Cardiac fibroblast (primary cell): ENCODE results near the gene NCBP1.
"Not testable (repeated sequence)": the region's sequence is repeated elsewhere in the genome, so short reads cannot be mapped to it uniquely, and the experiment has no call there.

ENCODE experiments used
- DNase-seq, 2 donors: peaks; one replicate each; pipeline versions ENCODE4 v3.0.0 to v3.0.0-alpha.2; 2010; ENCODE audit warnings: low read depth in 2 of 2
- H3K4me3 ChIP-seq, 2 donors: replicated peaks in 1 of 2; 1 replicate in 1 of 2; 2 replicates in 1 of 2; pipeline ENCODE4 v1.5.1; 2011; ENCODE audit warnings: low read depth in 2 of 2, low read length in 2 of 2, mild to moderate bottlenecking in 2 of 2, moderate library complexity in 1 of 2
- CTCF ChIP-seq: IDR thresholded peaks from one replicate; pipeline ENCODE4 v1.5.1; 2011; ENCODE audit warnings: low read depth, mild to moderate bottlenecking, low read length, inconsistent platforms

Gene NCBP1

GRCh38 chr9:97632985-97633858 is at the start of gene NCBP1, which contains the start of gene TSTD2:
Gene NCBP1 (plus strand): TSS chr9:97633821. CDS start chr9:97633882, 61 bp downstream.
Gene TSTD2 (minus strand): TSS chr9:97633368. CDS start chr9:97627562, 5,806 bp downstream.
- DNase-seq = peak; percentile 99
- no peak for TF ChIP-seq CTCF
- H3K4me3 ChIP-seq = peak within 1 kb of the TSS; percentile 78 to 94

GRCh38 chr9:97584778-97585177 is 48.8 kb upstream of the NCBP1 start:
- not testable (repeated sequence) for H3K4me3 ChIP-seq, DNase-seq

GRCh38 chr9:97586909-97587308 is 46.7 kb upstream of the NCBP1 start:
- DNase-seq, H3K4me3 ChIP-seq: not testable (repeated sequence)

- H3K4me3 ChIP-seq = no peak overlapping the region
- TF ChIP-seq CTCF = no peak
- DNase-seq = no peak
Measured at GRCh38 chr9:97591535-97591934, 42.1 kb upstream of the NCBP1 start.

GRCh38 chr9:97592126-97592525 is 41.5 kb upstream of the NCBP1 start:
- DNase-seq = peak in 1 of 2 donors; percentile 26
- no peak for TF ChIP-seq CTCF
- no peak overlapping the region for H3K4me3 ChIP-seq

GRCh38 chr9:97593960-97594359 is 39.7 kb upstream of the NCBP1 start:
- no peak for TF ChIP-seq CTCF
- no peak overlapping the region for H3K4me3 ChIP-seq
- peak in 1 of 2 donors; percentile 27 for DNase-seq

- no peak overlapping the region for H3K4me3 ChIP-seq
- TF ChIP-seq CTCF = no peak
Measured at GRCh38 chr9:97594381-97594921, 39.2 kb upstream of the NCBP1 start.

GRCh38 chr9:97596906-97597305 is 36.7 kb upstream of the NCBP1 start:
- no peak overlapping the region for H3K4me3 ChIP-seq
- no peak for TF ChIP-seq CTCF
- no peak for DNase-seq

More at GRCh38 chr9:97594381-97594921, 39.2 kb upstream of the NCBP1 start:
- no peak for DNase-seq
